ENCODE results near the gene SEPTIN10. TPM values are rescaled to one million over a fixed set of nuclear protein-coding genes. Genes with fewer than 3 reads are reported as not detected.

SEPTIN10 gene
- total RNA-seq, 1 experiment from 2014 or later = 92.5 TPM

DNA sequence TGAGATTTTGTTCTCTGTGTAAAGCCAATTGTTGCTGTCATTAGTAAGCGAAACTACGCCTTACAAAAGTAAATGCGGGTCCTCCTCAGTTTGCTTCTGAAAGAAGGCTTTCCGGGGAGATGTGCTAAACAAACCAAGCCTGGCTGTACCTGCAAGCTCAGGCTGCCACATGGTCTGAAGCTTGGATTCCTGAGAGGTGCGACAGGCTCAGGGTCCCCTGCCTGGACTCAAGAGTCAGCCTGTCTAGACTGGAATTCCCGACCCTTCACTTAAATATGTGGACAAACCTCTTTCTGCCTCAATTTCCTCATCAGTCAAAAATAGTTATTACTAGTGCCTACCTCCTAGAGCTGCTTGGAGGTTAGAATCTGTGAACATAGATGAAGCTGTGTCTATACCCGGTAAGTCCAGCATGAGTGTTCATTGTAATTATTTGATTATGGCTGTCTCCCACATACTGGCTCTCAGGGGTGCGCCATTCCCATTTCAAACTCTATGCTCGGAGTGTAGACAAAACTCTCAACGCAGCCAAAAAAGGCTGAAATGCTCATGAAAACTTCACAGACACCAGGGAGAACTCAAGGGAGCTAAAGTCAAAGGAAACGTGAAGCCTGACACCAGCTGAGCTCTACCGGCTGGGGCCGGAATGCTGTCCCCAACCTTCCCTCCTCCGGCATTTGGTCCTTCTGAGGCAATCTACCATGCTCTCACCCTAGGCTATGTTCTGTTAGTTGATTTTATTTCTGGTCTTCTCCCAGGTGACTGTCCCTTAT is 31.8 kb upstream of the SEPTIN10 start:
- H3K9me3 ChIP-seq (ENCODE audit: control insufficient read depth, low read depth, low read length) = no peaks in the 10 kb centered on the region
- no peak overlapping the region for H3K56ac ChIP-seq (ENCODE audit: insufficient read length, low read depth, low read length)
- no peak overlapping the region for H3T11ph ChIP-seq (ENCODE audit: low read length)
- H3K18ac ChIP-seq (ENCODE audit: insufficient read length, low read depth, low read length) = no peak overlapping the region
- no peaks in the 10 kb centered on the region for H3K79me2 ChIP-seq (ENCODE audit: insufficient read depth, low read length)
- TF ChIP-seq, protein P1, sequence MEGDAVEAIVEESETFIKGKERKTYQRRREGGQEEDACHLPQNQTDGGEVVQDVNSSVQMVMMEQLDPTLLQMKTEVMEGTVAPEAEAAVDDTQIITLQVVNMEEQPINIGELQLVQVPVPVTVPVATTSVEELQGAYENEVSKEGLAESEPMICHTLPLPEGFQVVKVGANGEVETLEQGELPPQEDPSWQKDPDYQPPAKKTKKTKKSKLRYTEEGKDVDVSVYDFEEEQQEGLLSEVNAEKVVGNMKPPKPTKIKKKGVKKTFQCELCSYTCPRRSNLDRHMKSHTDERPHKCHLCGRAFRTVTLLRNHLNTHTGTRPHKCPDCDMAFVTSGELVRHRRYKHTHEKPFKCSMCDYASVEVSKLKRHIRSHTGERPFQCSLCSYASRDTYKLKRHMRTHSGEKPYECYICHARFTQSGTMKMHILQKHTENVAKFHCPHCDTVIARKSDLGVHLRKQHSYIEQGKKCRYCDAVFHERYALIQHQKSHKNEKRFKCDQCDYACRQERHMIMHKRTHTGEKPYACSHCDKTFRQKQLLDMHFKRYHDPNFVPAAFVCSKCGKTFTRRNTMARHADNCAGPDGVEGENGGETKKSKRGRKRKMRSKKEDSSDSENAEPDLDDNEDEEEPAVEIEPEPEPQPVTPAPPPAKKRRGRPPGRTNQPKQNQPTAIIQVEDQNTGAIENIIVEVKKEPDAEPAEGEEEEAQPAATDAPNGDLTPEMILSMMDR (conservative IDR thresholded peaks at IDR 0.05) = no peak
- H2BK20ac ChIP-seq (ENCODE audit: low read depth, low read length, poor library complexity, severe bottlenecking) = no peak overlapping the region
- no peak overlapping the region for H3K27ac ChIP-seq (ENCODE audit: insufficient read length, low read depth, low read length)
- H4K91ac ChIP-seq (ENCODE audit: insufficient read length, low read depth, low read length) = no peak overlapping the region
- H3K4me1 Mint-ChIP-seq = peaks cover 25 to 31% of the 10 kb centered on the region in 2 experiments
- H2BK15ac ChIP-seq (ENCODE audit: low read depth, low read length) = no peak overlapping the region
- H3K4me3 Mint-ChIP-seq = no peak overlapping the region; a peak in 1 of 5 replicates
- no peaks in the 10 kb centered on the region for H3K79me1 ChIP-seq (ENCODE audit: insufficient read depth, low read depth, low read length, poor library complexity, severe bottlenecking)
- no peaks in the 10 kb centered on the region; the same call in 1 of the 2 replicates for H3K4me1 ChIP-seq (ENCODE audit: insufficient read depth, low read length)
- no peak overlapping the region for H3K23ac ChIP-seq (ENCODE audit: insufficient read length, low read depth, low read length)
- H2AFZ ChIP-seq (ENCODE audit: low read length) = no peak overlapping the region
- no peaks in the 10 kb centered on the region for H3K36me3 Mint-ChIP-seq (ENCODE audit: insufficient read depth in 1 of 3, low read depth in 3 of 3)
- H3K27ac Mint-ChIP-seq = peak overlapping the region; percentile 34 to 50 (median 40); a peak in 5 of 7 replicates
- H4K5ac ChIP-seq (ENCODE audit: insufficient read length, low read depth, low read length) = no peak overlapping the region
- H2BK12ac ChIP-seq (ENCODE audit: insufficient read length, low read depth, low read length) = peak overlapping the region; percentile 4
- no peaks in the 10 kb centered on the region for H3K27me3 Mint-ChIP-seq (ENCODE audit: low read depth)
- H3K9me3 Mint-ChIP-seq = no peaks in the 10 kb centered on the region
- H3K4ac ChIP-seq (ENCODE audit: low read depth, low read length) = no peak overlapping the region
- no peak overlapping the region for H3K4me2 ChIP-seq (ENCODE audit: insufficient read depth, insufficient read length, low read length)
- no peak overlapping the region for H2AK5ac ChIP-seq (ENCODE audit: insufficient read length, low read length)
- no peaks in the 10 kb centered on the region for H4K20me1 ChIP-seq (ENCODE audit: control insufficient read depth, insufficient read depth, insufficient read length)
- WGBS (ENCODE audit: extremely low coverage, insufficient read length, low lambda C conversion rate) = no CpG with 5 or more reads among the region's 14 CpGs
- DNase-seq = no peak
- H3K14ac ChIP-seq (ENCODE audit: insufficient read depth, low read length) = no peak overlapping the region
- no peak overlapping the region for H2BK120ac ChIP-seq (ENCODE audit: low read depth, low read length, poor library complexity, severe bottlenecking)
- H3K23me2 ChIP-seq (ENCODE audit: insufficient read length, low read depth, low read length, poor library complexity, severe bottlenecking) = no peaks in the 10 kb centered on the region
- no peaks in the 10 kb centered on the region for H3K27me3 ChIP-seq (ENCODE audit: insufficient read depth, low read length)
- H3K9ac ChIP-seq (ENCODE audit: extremely low read depth, insufficient read length, low read length) = no peak overlapping the region
- no peak overlapping the region for H2BK5ac ChIP-seq (ENCODE audit: insufficient read length, low read length)
- no peak overlapping the region for H4K8ac ChIP-seq (replicated peaks; ENCODE audit: insufficient read length, low read depth, low read length)
